SK-N-SH (cell line): ENCODE data around the gene CYP1B1. TPM values are rescaled to one million over a fixed set of nuclear protein-coding genes. Genes with fewer than 3 reads are reported as not detected.

Experiments used
- CTCF ChIA-PET: fragments of 300-600, 350-600 bp; formaldehyde crosslinking; extraction: SDS; loops from one replicate; lab custom pipeline; 2021; lab: Yijun Ruan, JAX
- POLR2A ChIA-PET: fragments of 350-600 bp; sonication (Branson Sonifier 250); formaldehyde crosslinking; extraction: SDS; loops from one replicate; lab custom pipeline; 2020; ENCODE audit warnings: antibody characterized with exemption, inconsistent platforms; lab: Yijun Ruan, JAX
- DNase-seq: peaks from one replicate; pipeline ENCODE4 v3.0.0; 2012
- H2AFZ ChIP-seq: fragments of 200-600 bp; sonication (generic); 2 replicates; pipeline ENCODE4 v1.8.1; 2016; ENCODE audit warnings: antibody characterized with exemption, mild to moderate bottlenecking, low read depth
- H3F3A ChIP-seq: fragments of 200-600 bp; sonication (generic); replicated peaks from 2 replicates; pipeline ENCODE3; 2016; ENCODE audit warnings: antibody characterized with exemption, mild to moderate bottlenecking; ENCODE audit not compliant: insufficient read depth
- H3K27ac ChIP-seq, 2 experiments: fragments of 200-500 bp in 1 of 2; fragments of 200-600 bp in 1 of 2; sonication (Bioruptor generic) in 1 of 2; sonication (generic), shearing (Covaris generic) in 1 of 2; 2 replicates each; pipeline versions ENCODE4 v1.5.1 to v1.6.1; 2014 to 2016; ENCODE audit warnings: low read depth in 2 of 2, inconsistent platforms in 1 of 2, low read length in 1 of 2, mild to moderate bottlenecking in 1 of 2, mixed read lengths in 1 of 2
- H3K27me3 ChIP-seq: fragments of 200-600 bp; sonication (generic), shearing (Covaris generic); 2 replicates; pipeline ENCODE4 v1.6.1; 2016; ENCODE audit warnings: mixed run types; ENCODE audit not compliant: insufficient read depth
- H3K36me3 ChIP-seq, 2 experiments: fragments of 200-500 bp in 1 of 2; fragments of 200-600 bp in 1 of 2; sonication (Bioruptor generic) in 1 of 2; sonication (generic) in 1 of 2; replicated peaks in 1 of 2; 2 replicates each; pipeline versions ENCODE3 to v1.5.1; 2014 to 2016; ENCODE audit warnings: low read length in 1 of 2, mild to moderate bottlenecking in 1 of 2; ENCODE audit not compliant: insufficient read depth in 2 of 2, control insufficient read depth in 1 of 2
- H3K4me1 ChIP-seq, 2 experiments: fragments of 200-500 bp in 1 of 2; fragments of 200-600 bp in 1 of 2; sonication (Bioruptor generic) in 1 of 2; sonication (generic), shearing (Covaris generic) in 1 of 2; 2 replicates each; pipeline versions ENCODE4 v1.5.1 to v1.6.1; 2014 to 2016; ENCODE audit warnings: low read depth in 1 of 2, low read length in 1 of 2, mixed run types in 1 of 2; ENCODE audit not compliant: insufficient read depth in 2 of 2, control insufficient read depth in 1 of 2
- H3K4me2 ChIP-seq: fragments of 200-600 bp; sonication (generic), shearing (Covaris generic); 2 replicates; pipeline ENCODE4 v1.6.1; 2017; ENCODE audit warnings: mixed run types
- H3K4me3 ChIP-seq, 2 experiments: fragments of 200-500 bp in 1 of 2; fragments of 200-600 bp in 1 of 2; sonication (Bioruptor generic) in 1 of 2; sonication (generic), shearing (Covaris generic) in 1 of 2; 2 replicates each; pipeline versions ENCODE4 v1.5.1 to v1.8.1; 2014 to 2016; ENCODE audit warnings: low read depth in 2 of 2, inconsistent platforms in 1 of 2, low read length in 1 of 2, mild to moderate bottlenecking in 1 of 2, mixed read lengths in 1 of 2, moderate library complexity in 1 of 2
- H3K79me2 ChIP-seq: fragments of 200-600 bp; sonication (generic); 2 replicates; pipeline ENCODE4 v1.8.1; 2017; ENCODE audit warnings: mild to moderate bottlenecking; ENCODE audit not compliant: insufficient read depth
- H3K9ac ChIP-seq: fragments of 200-600 bp; sonication (generic); 2 replicates; pipeline ENCODE4 v1.6.1; 2017; ENCODE audit warnings: mixed run types
- H3K9me2 ChIP-seq: fragments of 200-600 bp; sonication (generic); 2 replicates; pipeline ENCODE4 v1.6.1; 2017; ENCODE audit warnings: mixed run types
- H3K9me3 ChIP-seq: fragments of 200-600 bp; sonication (generic); 2 replicates; pipeline ENCODE4 v1.6.1; 2017; ENCODE audit warnings: mixed run types, mild to moderate bottlenecking, moderate library complexity
- H4K20me1 ChIP-seq: fragments of 200-600 bp; sonication (generic); 2 replicates; pipeline ENCODE4 v1.6.1; 2017; ENCODE audit warnings: mild to moderate bottlenecking, mixed run types; ENCODE audit not compliant: insufficient read depth
- CHD2 ChIP-seq: fragments of 150-350 bp; IDR thresholded peaks from 2 replicates; pipeline ENCODE4 v1.6.1; 2018; ENCODE audit warnings: low read length; ENCODE audit not compliant: partially characterized antibody
- CTCF ChIP-seq: fragments of 200-600 bp; sonication (generic); IDR thresholded peaks from 2 replicates; pipeline ENCODE4 v1.6.1; 2017; ENCODE audit warnings: antibody characterized with exemption, mild to moderate bottlenecking, moderate library complexity
- EP300 ChIP-seq, 2 experiments: IDR thresholded peaks; 2 replicates each; pipeline versions ENCODE4 v1.4.0 to v1.6.1; 2012; ENCODE audit warnings: borderline replicate concordance in 1 of 2, low read depth in 1 of 2, low read length in 1 of 2
- FOSL2 ChIP-seq: IDR thresholded peaks from 2 replicates; pipeline ENCODE4 v1.4.0; 2012; ENCODE audit warnings: low read depth, mild to moderate bottlenecking, moderate library complexity, borderline replicate concordance
- FOXJ3 ChIP-seq: sonication (generic); formaldehyde crosslinking; IDR thresholded peaks from 2 replicates; pipeline ENCODE4 v1.5.1; 2020; ENCODE audit warnings: mild to moderate bottlenecking, missing genetic modification reagents
- FOXM1 ChIP-seq: IDR thresholded peaks from 2 replicates; pipeline ENCODE4 v1.4.0; 2012; ENCODE audit warnings: low read depth, mild to moderate bottlenecking
- GATA2 ChIP-seq: sonication (generic); formaldehyde crosslinking; IDR thresholded peaks from 2 replicates; pipeline ENCODE4 v1.5.0; 2020; ENCODE audit warnings: mild to moderate bottlenecking, missing genetic modification reagents
- IRF3 ChIP-seq: fragments of 150-350 bp; IDR thresholded peaks from 2 replicates; pipeline ENCODE4 v1.6.1; 2016; ENCODE audit warnings: mild to moderate bottlenecking, low read depth, low read length
- JUND ChIP-seq: IDR thresholded peaks from 2 replicates; pipeline ENCODE4 v1.4.0; 2012
- MXI1 ChIP-seq: IDR thresholded peaks from 2 replicates; pipeline ENCODE4 v1.6.1; 2012; ENCODE audit warnings: mild to moderate bottlenecking, low read depth, low read length, improper control_type of control experiment
- NRF1 ChIP-seq: IDR thresholded peaks from 2 replicates; pipeline ENCODE4 v1.6.1; 2012; ENCODE audit warnings: low read depth, mild to moderate bottlenecking, low read length
- RAD21 ChIP-seq: IDR thresholded peaks from 2 replicates; pipeline ENCODE4 v1.6.1; 2012; ENCODE audit warnings: mild to moderate bottlenecking, low read length
- RFX5 ChIP-seq: IDR thresholded peaks from 2 replicates; pipeline ENCODE4 v1.6.1; 2012; ENCODE audit warnings: mild to moderate bottlenecking, improper control_type of control experiment, low read length
- SIN3A ChIP-seq: IDR thresholded peaks from 2 replicates; pipeline ENCODE4 v1.6.1; 2012; ENCODE audit warnings: low read depth, mild to moderate bottlenecking, low read length, moderate library complexity, borderline replicate concordance
- SMC3 ChIP-seq: IDR thresholded peaks from 2 replicates; pipeline ENCODE4 v1.6.1; 2012; ENCODE audit warnings: low read depth, low read length, improper control_type of control experiment
- TAF1 ChIP-seq: IDR thresholded peaks from 2 replicates; pipeline ENCODE4 v1.6.1; 2012; ENCODE audit warnings: low read depth, mild to moderate bottlenecking, low read length, moderate library complexity, borderline replicate concordance
- TCF12 ChIP-seq: IDR thresholded peaks from 2 replicates; pipeline ENCODE4 v1.4.0; 2012
- TEAD4 ChIP-seq: IDR thresholded peaks from 2 replicates; pipeline ENCODE4 v1.4.0; 2012; ENCODE audit warnings: mild to moderate bottlenecking, borderline replicate concordance; ENCODE audit not compliant: insufficient read depth
- YY1 ChIP-seq: IDR thresholded peaks from 2 replicates; pipeline ENCODE4 v1.4.0; 2012; ENCODE audit warnings: low read depth, mild to moderate bottlenecking
- ZBTB33 ChIP-seq: IDR thresholded peaks from 2 replicates; pipeline ENCODE4 v1.4.0; 2012; ENCODE audit warnings: low read depth, borderline replicate concordance
- WGBS: methylation state at CpG from one replicate; pipeline ENCODE4 v1.1.6; 2017; ENCODE audit warnings: low lambda C conversion rate; 5-methylcytosine and 5-hydroxymethylcytosine counted together
- polyA plus RNA-seq, 3 experiments: library from polyadenylated mRNA; depleted of rRNA; stranded (reverse); fragments of >200 nt; gene quantifications; 2 replicates each; pipeline ENCODE4 v1.2.3, GENCODE V29; 2012

The CYP1B1 gene
- polyA plus RNA-seq, 1 of the 3 experiments (the other 2 are of a cell fraction) = 0.20 TPM

- H3K36me3 ChIP-seq = peaks cover 0 to 5% of the 10 kb centered on the region in 2 experiments
- CTCF ChIA-PET = interaction anchor here (0.6 to 7.4 kb wide), 5 partner anchors 15 to 678 kb away, joined by 3 to 157 read pairs (median 44); no protein-coding TSS in a partner anchor
- no peaks in the 10 kb centered on the region for H4K20me1 ChIP-seq
- peak; percentile 24 for DNase-seq
- H2AFZ ChIP-seq = no peak overlapping the region
- H3K4me2 ChIP-seq = no peak overlapping the region
- no peaks in the 10 kb centered on the region for H3F3A ChIP-seq
- H3K9ac ChIP-seq = no peak overlapping the region
- H3K4me1 ChIP-seq = peaks cover 0 to 15% of the 10 kb centered on the region in 2 experiments; a peak in 2 of 4 replicates
- H3K9me2 ChIP-seq = no peaks in the 10 kb centered on the region
- no peak overlapping the region for H3K27ac ChIP-seq
- H3K27me3 ChIP-seq = no peaks in the 10 kb centered on the region
- no peak overlapping the region for H3K4me3 ChIP-seq
- no peaks in the 10 kb centered on the region for H3K9me3 ChIP-seq
- POLR2A ChIA-PET = no interaction called here
- 94% methylated on average over 38 of the region's 58 CpGs for WGBS
- no peak for TF ChIP-seq GATA2 (CRISPR knock-in tag)
- TF ChIP-seq SIN3A = no peak
- no peak for TF ChIP-seq FOXJ3 (CRISPR knock-in tag)
- no peak for TF ChIP-seq TAF1
- no peak for TF ChIP-seq RFX5
- no peak for TF ChIP-seq FOXM1
- TF ChIP-seq CHD2 = no peak
- TF ChIP-seq NRF1 = no peak
- no peak for TF ChIP-seq IRF3
- no peak for TF ChIP-seq ZBTB33
- no peak for TF ChIP-seq FOSL2
- no peak for TF ChIP-seq TEAD4
- TF ChIP-seq EP300 (IDR thresholded peaks at IDR 0.05; ENCODE audit: borderline replicate concordance in 1 of 2, low read depth in 1 of 2, low read length in 1 of 2) = no peak
- TF ChIP-seq JUND = no peak
- no peak for TF ChIP-seq RAD21
- TF ChIP-seq YY1 = no peak
- TF ChIP-seq MXI1 = no peak
- no peak for TF ChIP-seq SMC3
- no peak for TF ChIP-seq TCF12
- TF ChIP-seq CTCF = no peak
- no peaks in the 10 kb centered on the region for H3K79me2 ChIP-seq
Observed at GRCh38 chr2:38074058-38074763, 1.7 kb downstream of the CYP1B1 start.
